HCEC 1CT (cell line): ENCODE results near the gene NAT10.

Source experiments
- DNase-seq: peaks from one replicate; pipeline ENCODE4 v3.0.0-alpha.2; 2017

Gene NAT10

DNA sequence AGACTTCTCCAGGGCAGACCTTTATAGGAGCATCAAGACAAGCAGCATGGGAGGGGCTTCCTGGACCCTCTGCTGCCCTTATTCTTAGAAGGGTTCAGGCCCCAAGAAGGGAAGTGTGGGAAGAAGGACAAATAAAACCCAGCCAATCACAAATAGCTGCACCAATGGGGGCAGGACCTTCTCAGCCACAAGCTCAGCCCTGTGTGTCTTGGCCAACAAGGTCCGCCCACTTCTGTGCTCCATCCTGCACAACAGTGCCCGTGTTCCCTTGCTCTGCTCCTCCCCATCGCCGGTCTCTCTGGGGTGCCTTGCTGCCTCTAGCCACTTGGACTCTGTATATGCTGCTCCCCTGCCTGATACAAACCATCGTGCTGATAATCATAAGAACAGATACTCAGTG is 86.1 kb downstream of the NAT10 start:
- no peak for DNase-seq

- DNase-seq: peak; percentile 88
Observed at GRCh38 chr11:34192481-34193401, 87.3 kb downstream of the NAT10 start.

GRCh38 chr11:34194576-34195335 is 89.3 kb downstream of the NAT10 start:
- no peak for DNase-seq
